GM12873 (cell line): ENCODE results near the gene TMEM253.

Experiments
- CTCF ChIP-seq: IDR thresholded peaks from 2 replicates; pipeline ENCODE4 v1.5.1; 2012; ENCODE audit warnings: low read depth, mild to moderate bottlenecking, moderate library complexity, low read length, control low read depth; ENCODE audit not compliant: insufficient read depth; ENCODE audit errors: missing control alignments

TMEM253 gene

GRCh38 chr14:21113369-21113768 lies 12.5 kb downstream of the TMEM253 start:
- TF ChIP-seq CTCF: no peak

- no peak for TF ChIP-seq CTCF
Measured at GRCh38 chr14:21118933-21119332, 18.1 kb downstream of the TMEM253 start.

- no peak for TF ChIP-seq CTCF
Measured at GRCh38 chr14:21120686-21121085, 19.8 kb downstream of the TMEM253 start.

GRCh38 chr14:21121122-21121521 lies 20.3 kb downstream of the TMEM253 start:
- no peak for TF ChIP-seq CTCF

- TF ChIP-seq CTCF: no peak
Measured at GRCh38 chr14:21123429-21123828, 22.6 kb downstream of the TMEM253 start.

GRCh38 chr14:21133901-21134300 lies 33.0 kb downstream of the TMEM253 start:
- TF ChIP-seq CTCF: no peak

- peak; percentile 51 for TF ChIP-seq CTCF
Measured at GRCh38 chr14:21136024-21136423, 35.2 kb downstream of the TMEM253 start.
